Left lung (tissue), 10 donors: Measurements from ENCODE around the gene OGFOD1. TPM values are rescaled to one million over a fixed set of nuclear protein-coding genes. Genes with fewer than 3 reads are reported as not detected.

Source experiments
- ATAC-seq: fragments of 200-7000 bp; cut with Tn5 transposase; one replicate; pipeline ENCODE4 v1.9.1; 2020; ENCODE audit warnings: moderate library complexity
- DNase-seq, 4 donors: peaks; one replicate each; pipeline ENCODE4 v3.0.0-alpha.2; 2013 to 2020
- H3K27ac ChIP-seq, 2 donors: fragments of 200-600 bp; sonication (generic) in 1 of 2; one replicate each; pipeline versions ENCODE4 v1.5.0 to v1.8.0; 2020 to 2021
- H3K27me3 ChIP-seq, 2 donors: fragments of 200-600 bp; sonication (generic) in 1 of 2; one replicate each; pipeline versions ENCODE4 v1.5.0 to v1.8.0; 2020 to 2021
- H3K36me3 ChIP-seq, 2 donors: fragments of 200-600 bp; sonication (generic) in 1 of 2; one replicate each; pipeline versions ENCODE4 v1.5.0 to v1.8.0; 2020 to 2021
- H3K4me1 ChIP-seq, 2 donors: fragments of 200-600 bp; one replicate each; pipeline ENCODE4 v1.8.0; 2021
- H3K4me3 ChIP-seq, 2 donors: fragments of 200-600 bp; sonication (generic) in 1 of 2; one replicate each; pipeline versions ENCODE4 v1.5.0 to v1.8.0; 2020 to 2021; ENCODE audit warnings: mild to moderate bottlenecking in 1 of 2
- H3K9me3 ChIP-seq, 2 donors: fragments of 200-600 bp; sonication (generic) in 1 of 2; one replicate each; pipeline versions ENCODE4 v1.5.0 to v1.8.0; 2020 to 2021
- CTCF ChIP-seq, 2 donors: fragments of 200-600 bp; sonication (generic) in 1 of 2; IDR thresholded peaks; one replicate each; pipeline versions ENCODE4 v1.5.0 to v1.8.0; 2021; ENCODE audit warnings: antibody characterized with exemption in 2 of 2
- intact Hi-C, 2 donors: fragments of 100-400 bp; cut with DNase I; formaldehyde crosslinking; loops; one replicate each; pipeline versions ENCODE4 v1.11.2 to v1.14.2; 2022
- polyA plus RNA-seq, 6 donors: library from polyadenylated mRNA; unstranded; fragments of 120-200 nt; gene quantifications; one replicate each; pipeline ENCODE4 v1.2.1, GENCODE V29; 2013; ENCODE audit not compliant: insufficient read length in 6 of 6
- total RNA-seq, 2 donors: library from RNA; stranded (reverse); fragmentation: NEBNext Ultra II Directional; extraction: Animal tissue kit (Norgen Biotek cat#: 25700); gene quantifications; one replicate each; pipeline ENCODE4 v1.2.1, GENCODE V29; 2021
- donor health status: DM: no; HTN: yes; CAD: no.
- donor health status: DM: no; HTN: no; CAD: no.

Gene OGFOD1
- total and polyA plus RNA-seq, 8 donors: 31.1 to 42.2 (median 35.1) TPM

- intact Hi-C loops: no loop called here
- H3K36me3 ChIP-seq: peaks cover 0 to 55% of the 10 kb centered on the region in 2 donors
- no peak for DNase-seq
Observed at GRCh38 chr16:56409195-56409594, 42.2 kb upstream of the OGFOD1 start.

GRCh38 chr16:56411123-56411522 lies 40.2 kb upstream of the OGFOD1 start:
- no peak for DNase-seq
- no peak overlapping the region for H3K27ac ChIP-seq
- intact Hi-C loops: no loop called here
- ATAC-seq: no peak
- no peaks in the 10 kb centered on the region for H3K27me3 ChIP-seq
- no peak overlapping the region for H3K4me3 ChIP-seq
- no peaks in the 10 kb centered on the region for H3K9me3 ChIP-seq
- peaks cover 0 to 16% of the 10 kb centered on the region in 2 donors for H3K4me1 ChIP-seq
- peaks cover 0 to 42% of the 10 kb centered on the region in 2 donors for H3K36me3 ChIP-seq
- TF ChIP-seq CTCF (IDR thresholded peaks at IDR 0.05): no peak

More at GRCh38 chr16:56409195-56409594, 42.2 kb upstream of the OGFOD1 start:
- peak; percentile 33 for ATAC-seq
- Histone ChIP-seq H3K4me3 (no peak overlapping the region), H3K27ac (no peak overlapping the region), H3K9me3 (no peaks in the 10 kb centered on the region), H3K27me3 (no peaks in the 10 kb centered on the region), H3K4me1 (peaks cover 0 to 4% of the 10 kb centered on the region in 2 donors)
- TF ChIP-seq CTCF (IDR thresholded peaks at IDR 0.05): no peak

GRCh38 chr16:56411624-56412023 lies 39.7 kb upstream of the OGFOD1 start:
- H3K9me3 ChIP-seq: no peaks in the 10 kb centered on the region
- H3K27ac ChIP-seq: no peak overlapping the region
- no peak overlapping the region for H3K4me3 ChIP-seq
- DNase-seq (no peak), ATAC-seq (no peak)
- peaks cover 0 to 21% of the 10 kb centered on the region in 2 donors for H3K4me1 ChIP-seq
- peaks cover 0 to 42% of the 10 kb centered on the region in 2 donors for H3K36me3 ChIP-seq
- intact Hi-C loops: no loop called here
- no peak for TF ChIP-seq CTCF (IDR thresholded peaks at IDR 0.05)
- no peaks in the 10 kb centered on the region for H3K27me3 ChIP-seq

- DNase-seq (no peak), ATAC-seq (no peak)
- intact Hi-C loops: no loop called here
- Histone ChIP-seq H3K36me3 (peaks cover 0 to 30% of the 10 kb centered on the region in 2 donors), H3K27me3 (no peaks in the 10 kb centered on the region), H3K9me3 (no peaks in the 10 kb centered on the region), H3K4me3 (no peak overlapping the region), H3K4me1 (peaks cover 0 to 21% of the 10 kb centered on the region in 2 donors), H3K27ac (no peak overlapping the region)
- no peak for TF ChIP-seq CTCF (IDR thresholded peaks at IDR 0.05)
Observed at GRCh38 chr16:56413381-56413780, 38.0 kb upstream of the OGFOD1 start.

- Histone ChIP-seq H3K9me3 (no peaks in the 10 kb centered on the region), H3K27ac (no peak overlapping the region), H3K4me1 (peaks cover 0 to 18% of the 10 kb centered on the region in 2 donors), H3K27me3 (no peaks in the 10 kb centered on the region), H3K4me3 (no peak overlapping the region), H3K36me3 (peaks cover 0 to 20% of the 10 kb centered on the region in 2 donors)
- ATAC-seq (no peak), DNase-seq (no peak)
- intact Hi-C loops: no loop called here
- no peak for TF ChIP-seq CTCF (IDR thresholded peaks at IDR 0.05)
Observed at GRCh38 chr16:56414366-56414765, 37.0 kb upstream of the OGFOD1 start.
